ENCODE data around the gene PRL. TPM values are rescaled to one million over a fixed set of nuclear protein-coding genes. Genes with fewer than 3 reads are reported as not detected.

Gene PRL
- total RNA-seq, 6 experiments from 2014 or later: not detected

GRCh38 chr6:22240025-22240424 is 56.8 kb downstream of the PRL start:
- ATAC-seq: no peak
- no peak overlapping the region for H3K27ac ChIP-seq
- DNase-seq: no peak
- TF ChIP-seq CTCF (IDR thresholded peaks at IDR 0.05) (no peak), POLR2A (IDR thresholded peaks at IDR 0.05) (no peak)
- no peaks in the 10 kb centered on the region for H3K36me3 ChIP-seq
- intact Hi-C loops (cut with DNase I): no loop called here
- no peaks in the 10 kb centered on the region for H3K9me3 ChIP-seq
- no peaks in the 10 kb centered on the region for H3K27me3 ChIP-seq
- no peak overlapping the region for H3K4me3 ChIP-seq
- H3K4me1 ChIP-seq: no peaks in the 10 kb centered on the region
- WGBS (ENCODE audit: insufficient coverage, low coverage, low lambda C conversion rate, missing lambda C conversion rate): 0% methylated on average over 1 of the region's 1 CpG

- 42% methylated on average over 4 of the region's 4 CpGs for WGBS (ENCODE audit: insufficient coverage, low coverage, low lambda C conversion rate, missing lambda C conversion rate)
- H3K4me1 ChIP-seq: no peaks in the 10 kb centered on the region
- intact Hi-C loops (cut with DNase I): no loop called here
- H3K4me3 ChIP-seq: no peak overlapping the region
- no peak for TF ChIP-seq POLR2A (IDR thresholded peaks at IDR 0.05)
- no peak for TF ChIP-seq CTCF (IDR thresholded peaks at IDR 0.05)
- ATAC-seq (no peak), DNase-seq (no peak)
- no peak overlapping the region for H3K27ac ChIP-seq
- no peaks in the 10 kb centered on the region for H3K36me3 ChIP-seq
- H3K27me3 ChIP-seq: no peaks in the 10 kb centered on the region
- H3K9me3 ChIP-seq: no peaks in the 10 kb centered on the region
These were observed 57.4 kb downstream of the PRL start for GRCh38 chr6:22239261-22239921.

- Histone ChIP-seq H3K9me3 (no peaks in the 10 kb centered on the region), H3K4me1 (no peaks in the 10 kb centered on the region), H3K4me3 (no peak overlapping the region), H3K27ac (no peak overlapping the region), H3K27me3 (no peaks in the 10 kb centered on the region), H3K36me3 (no peaks in the 10 kb centered on the region)
- 50% methylated on average over 4 of the region's 4 CpGs for WGBS (ENCODE audit: insufficient coverage, low coverage, low lambda C conversion rate, missing lambda C conversion rate)
- no peak for DNase-seq
- no peak for ATAC-seq
- intact Hi-C loops (cut with DNase I): no loop called here
- TF ChIP-seq CTCF (IDR thresholded peaks at IDR 0.05) (no peak), POLR2A (IDR thresholded peaks at IDR 0.05) (no peak)
These were observed 58.0 kb downstream of the PRL start for GRCh38 chr6:22238861-22239260.

GRCh38 chr6:22237526-22237925 is 59.3 kb downstream of the PRL start:
- 0% methylated on average over 1 of the region's 1 CpG for WGBS (ENCODE audit: insufficient coverage, low coverage, low lambda C conversion rate, missing lambda C conversion rate)
- Histone ChIP-seq H3K4me1 (no peaks in the 10 kb centered on the region), H3K36me3 (no peaks in the 10 kb centered on the region), H3K9me3 (no peaks in the 10 kb centered on the region), H3K4me3 (no peak overlapping the region), H3K27ac (no peak overlapping the region), H3K27me3 (no peaks in the 10 kb centered on the region)
- no peak for ATAC-seq
- no peak for DNase-seq
- intact Hi-C loops (cut with DNase I): no loop called here
- TF ChIP-seq POLR2A (IDR thresholded peaks at IDR 0.05) (no peak), CTCF (IDR thresholded peaks at IDR 0.05) (no peak)
